Measurements from ENCODE around the gene POLL. TPM values are rescaled to one million over a fixed set of nuclear protein-coding genes. Genes with fewer than 3 reads are reported as not detected.
"Not testable (repeated sequence)": the region's sequence is repeated elsewhere in the genome, so short reads cannot be mapped to it uniquely, and the experiment has no call there.

Gene POLL
- total RNA-seq (10 to 100 TPM; 25.3 to 39.6 (median 33.2) TPM), polyA plus RNA-seq (10 to 100 TPM in 2 of 3 donors, 1 to 10 TPM in 1; 9.0 to 29.4 (median 19.2) TPM)

GRCh38 chr10:101587725-101588653, at the start of gene POLL, which contains the start of gene DPCD:
TSS of gene POLL (minus strand) at chr10:101588257. CDS start at chr10:101587360, 897 bp downstream.
TSS of gene DPCD (plus strand) at chr10:101588321. CDS start at chr10:101588337, 16 bp downstream.
- no peaks in the 10 kb centered on the region for H3K9me3 ChIP-seq
- peaks cover 0 to 20% (median 0%) of the 10 kb centered on the region in 4 donors for H3K36me3 ChIP-seq
- H3K4me3 ChIP-seq: peak within 1 kb of the TSS; percentile 84 to 96 (median 88)
- H3K27ac ChIP-seq: peak within 1 kb of the TSS; percentile 72 to 79 (median 76)
- no peaks in the 10 kb centered on the region for H3K27me3 ChIP-seq
- H3K4me1 ChIP-seq: peaks cover 0 to 28% (median 20%) of the 10 kb centered on the region in 4 donors
- 1% methylated on average over 50 of the region's 50 CpGs for WGBS, 2 donors
- TF ChIP-seq EP300 (IDR thresholded peaks at IDR 0.05): no peak
- TF ChIP-seq POLR2AphosphoS5 (IDR thresholded peaks at IDR 0.05): peak; percentile 48 to 71 (median 59)
- TF ChIP-seq CTCF (IDR thresholded peaks at IDR 0.05): no peak
- intact Hi-C loops (cut with DNase I): loop anchor here (5.0 kb wide), 2 partner anchors 194 to 236 kb away; partner anchors contain the start of genes BTRC and NPM3
- DNase-seq: peak; percentile 99

GRCh38 chr10:101633510-101633909, 45.5 kb upstream of the POLL start:
- H3K27ac ChIP-seq; H3K27me3 ChIP-seq; H3K4me1 ChIP-seq; H3K4me3 ChIP-seq; DNase-seq; H3K9me3 ChIP-seq; intact Hi-C loops (cut with DNase I): not testable (repeated sequence)
- 87 to 93% methylated on average over 4 of the region's 4 CpGs for WGBS, 2 donors
- peaks cover 0 to 18% (median 5%) of the 10 kb centered on the region in 4 donors for H3K36me3 ChIP-seq

GRCh38 chr10:101631821-101632475, 43.9 kb upstream of the POLL start:
- WGBS, 2 donors: 78 to 81% methylated on average over 8 of the region's 8 CpGs
- Histone ChIP-seq H3K27me3 (no peaks in the 10 kb centered on the region), H3K4me1 (peaks cover 0 to 6% (median 0%) of the 10 kb centered on the region in 4 donors), H3K36me3 (peaks cover 0 to 12% (median 0%) of the 10 kb centered on the region in 4 donors), H3K9me3 (no peaks in the 10 kb centered on the region), H3K27ac (no peak overlapping the region), H3K4me3 (no peak overlapping the region)
- TF ChIP-seq CTCF (IDR thresholded peaks at IDR 0.05): no peak
- no peak for TF ChIP-seq POLR2A (IDR thresholded peaks at IDR 0.05)
- no peak for TF ChIP-seq EP300 (IDR thresholded peaks at IDR 0.05)
- TF ChIP-seq POLR2AphosphoS5 (IDR thresholded peaks at IDR 0.05): no peak
- DNase-seq: peak; percentile 33
- intact Hi-C loops (cut with DNase I): no loop called here

GRCh38 chr10:101630633-101630920, 42.5 kb upstream of the POLL start:
- no peak for TF ChIP-seq POLR2A (IDR thresholded peaks at IDR 0.05)
- TF ChIP-seq CTCF (IDR thresholded peaks at IDR 0.05): no peak
- TF ChIP-seq POLR2AphosphoS5 (IDR thresholded peaks at IDR 0.05): no peak
- TF ChIP-seq EP300 (IDR thresholded peaks at IDR 0.05): no peak
- DNase-seq: peak; percentile 20
- no peaks in the 10 kb centered on the region for H3K27me3 ChIP-seq
- no peak overlapping the region for H3K27ac ChIP-seq
- H3K9me3 ChIP-seq: no peaks in the 10 kb centered on the region
- WGBS, 2 donors: 95 to 100% methylated on average over 1 of the region's 1 CpG
- peaks cover 0 to 6% (median 0%) of the 10 kb centered on the region in 4 donors for H3K4me1 ChIP-seq
- peaks cover 0 to 16% (median 0%) of the 10 kb centered on the region in 4 donors for H3K36me3 ChIP-seq
- H3K4me3 ChIP-seq: no peak overlapping the region
- intact Hi-C loops (cut with DNase I): no loop called here
